ENCODE data around the gene SHLD1.
A peak's percentile ranks its signal among the peaks of the same experiment; 100 is the strongest.
"Not testable (repeated sequence)": the region's sequence is repeated elsewhere in the genome, so short reads cannot be mapped to it uniquely, and the experiment has no call there.

SHLD1 gene

GRCh38 chr20:5781798-5782750 is 31.9 kb downstream of the SHLD1 start:
- DNase-seq: no peak

GRCh38 chr20:5784735-5785134 is 34.5 kb downstream of the SHLD1 start:
- no peak for DNase-seq

GRCh38 chr20:5785146-5785545 is 34.9 kb downstream of the SHLD1 start:
- DNase-seq: no peak

- DNase-seq: no peak
These were observed 37.0 kb downstream of the SHLD1 start for GRCh38 chr20:5786930-5787795.

- DNase-seq: no peak
These were observed 37.6 kb downstream of the SHLD1 start for GRCh38 chr20:5787796-5788165.

GRCh38 chr20:5788385-5788895 is 38.2 kb downstream of the SHLD1 start:
- peak; percentile 88 for DNase-seq

- no peak for DNase-seq
These were observed 39.6 kb downstream of the SHLD1 start for GRCh38 chr20:5789827-5790226.

GRCh38 chr20:5793916-5794315 is 43.7 kb downstream of the SHLD1 start:
- DNase-seq: no peak

- DNase-seq: no peak
These were observed 46.3 kb downstream of the SHLD1 start for GRCh38 chr20:5796331-5797040.

- DNase-seq: no peak
These were observed 47.0 kb downstream of the SHLD1 start for GRCh38 chr20:5797165-5797564.

- no peak for DNase-seq
These were observed 47.8 kb downstream of the SHLD1 start for GRCh38 chr20:5797843-5798462.

- DNase-seq: not testable (repeated sequence)
These were observed 53.6 kb downstream of the SHLD1 start for GRCh38 chr20:5803754-5804303.

- no peak for DNase-seq
These were observed 56.5 kb downstream of the SHLD1 start for GRCh38 chr20:5806457-5807263.

GRCh38 chr20:5807431-5807830 is 57.2 kb downstream of the SHLD1 start:
- DNase-seq: no peak

GRCh38 chr20:5808901-5809300 is 58.7 kb downstream of the SHLD1 start:
- no peak for DNase-seq

- DNase-seq: no peak
These were observed 59.3 kb downstream of the SHLD1 start for GRCh38 chr20:5809495-5809894.

- no peak for DNase-seq
These were observed 60.7 kb downstream of the SHLD1 start for GRCh38 chr20:5810800-5811422.

GRCh38 chr20:5811746-5812145 is 61.5 kb downstream of the SHLD1 start:
- DNase-seq: no peak

- DNase-seq: no peak
These were observed 68.1 kb downstream of the SHLD1 start for GRCh38 chr20:5818346-5818681.

GRCh38 chr20:5820738-5821137 is 70.5 kb downstream of the SHLD1 start:
- DNase-seq: no peak

All from activated CD4-positive, alpha-beta T cell treated with anti-CD3 and anti-CD28 coated beads, Interleukin-2, amount 50 U/mL, for 16 hours (primary cell).